Neural cell (in vitro differentiated cells): ENCODE measurements around the gene GNG4. TPM values are rescaled to one million over a fixed set of nuclear protein-coding genes. Genes with fewer than 3 reads are reported as not detected.
"Not testable (repeated sequence)": the region's sequence is repeated elsewhere in the genome, so short reads cannot be mapped to it uniquely, and the experiment has no call there.

Source experiments
- H2AFZ ChIP-seq: fragments of 200-600, 300-800 bp; sonication (generic), shearing (Covaris generic); 2 replicates; pipeline ENCODE4 v1.6.0; 2014; ENCODE audit warnings: low read depth, mild to moderate bottlenecking, antibody characterized with exemption, low read length, moderate library complexity
- H3F3A ChIP-seq: fragments of 200-600 bp; shearing (Covaris generic); 2 replicates; pipeline ENCODE4 v1.6.1; 2016; ENCODE audit warnings: mild to moderate bottlenecking, moderate library complexity, mixed read lengths, antibody characterized with exemption, low read length; ENCODE audit not compliant: insufficient read depth, poor library complexity, severe bottlenecking
- H3K27ac ChIP-seq: fragments of 200-600, 300-800 bp; sonication (generic), shearing (Covaris generic); 2 replicates; pipeline ENCODE4 v1.5.1; 2014; ENCODE audit warnings: mild to moderate bottlenecking, low read length, moderate library complexity
- H3K27me3 ChIP-seq: fragments of 300-800, 200-600 bp; sonication (generic), shearing (Covaris generic); 2 replicates; pipeline ENCODE4 v1.6.0; 2014; ENCODE audit warnings: mild to moderate bottlenecking, low read depth, low read length, moderate library complexity; ENCODE audit not compliant: insufficient read depth
- H3K36me3 ChIP-seq: fragments of 300-800, 200-600 bp; sonication (generic), shearing (Covaris generic); 2 replicates; pipeline ENCODE4 v1.5.1; 2014; ENCODE audit warnings: mild to moderate bottlenecking, antibody characterized with exemption, low read length, moderate library complexity; ENCODE audit not compliant: insufficient read depth
- H3K4me2 ChIP-seq: fragments of 300-800, 200-600 bp; sonication (generic), shearing (Covaris generic); 2 replicates; pipeline ENCODE4 v1.6.0; 2014; ENCODE audit warnings: mild to moderate bottlenecking, low read length
- H3K4me3 ChIP-seq: fragments of 300-800, 200-600 bp; sonication (generic), shearing (Covaris generic); 2 replicates; pipeline ENCODE4 v1.5.1; 2014; ENCODE audit warnings: mild to moderate bottlenecking, low read length, moderate library complexity
- H3K79me2 ChIP-seq: fragments of 200-600 bp; shearing (Covaris generic); replicated peaks from 2 replicates; pipeline ENCODE4 v1.6.0; 2014; ENCODE audit warnings: mild to moderate bottlenecking, low read length, moderate library complexity; ENCODE audit not compliant: insufficient read depth
- H3K9ac ChIP-seq: fragments of 300-800, 200-600 bp; sonication (generic), shearing (Covaris generic); 2 replicates; pipeline ENCODE4 v1.6.1; 2016; ENCODE audit warnings: mild to moderate bottlenecking, low read length, mixed read lengths
- H3K9me2 ChIP-seq: fragments of 200-600 bp; shearing (Covaris generic); 2 replicates; pipeline ENCODE4 v1.6.1; 2016; ENCODE audit warnings: mild to moderate bottlenecking, low read length, mixed read lengths; ENCODE audit not compliant: insufficient read depth
- H3K9me3 ChIP-seq: fragments of 200-600, 300-800 bp; sonication (generic), shearing (Covaris generic); 2 replicates; pipeline ENCODE4 v1.6.1; 2016; ENCODE audit warnings: mild to moderate bottlenecking, mixed run types, low read length, moderate library complexity, mixed read lengths
- H4K20me1 ChIP-seq: fragments of 200-600 bp; shearing (Covaris generic); 2 replicates; pipeline ENCODE4 v1.6.1; 2016; ENCODE audit warnings: mild to moderate bottlenecking, mixed run types; ENCODE audit not compliant: insufficient read depth
- CTCF ChIP-seq: fragments of 450-650 bp; IDR thresholded peaks from 2 replicates; pipeline ENCODE4 v1.5.1; 2014; ENCODE audit warnings: antibody characterized with exemption, mild to moderate bottlenecking, moderate library complexity; ENCODE audit not compliant: poor library complexity, severe bottlenecking
- EP300 ChIP-seq: fragments of 450-650 bp; conservative IDR thresholded peaks from 2 replicates; pipeline ENCODE4 v1.6.1; 2014; ENCODE audit warnings: antibody characterized with exemption, mild to moderate bottlenecking, moderate library complexity; ENCODE audit not compliant: poor library complexity, severe bottlenecking
- MXI1 ChIP-seq: fragments of 450-650 bp; conservative IDR thresholded peaks from 2 replicates; pipeline ENCODE4 v1.6.1; 2014; ENCODE audit warnings: antibody characterized with exemption, mild to moderate bottlenecking; ENCODE audit not compliant: poor library complexity, severe bottlenecking
- RAD21 ChIP-seq: fragments of 450-650 bp; conservative IDR thresholded peaks from 2 replicates; pipeline ENCODE4 v1.6.1; 2014; ENCODE audit warnings: antibody characterized with exemption, mild to moderate bottlenecking, moderate library complexity
- REST ChIP-seq: IDR thresholded peaks from 2 replicates; pipeline ENCODE4 v1.6.1; 2012; ENCODE audit warnings: borderline replicate concordance
- SMC3 ChIP-seq: fragments of 450-650 bp; conservative IDR thresholded peaks from 2 replicates; pipeline ENCODE4 v1.6.1; 2014; ENCODE audit warnings: antibody characterized with exemption, mild to moderate bottlenecking, moderate library complexity; ENCODE audit not compliant: poor library complexity
- TAF1 ChIP-seq: IDR thresholded peaks from 2 replicates; pipeline ENCODE4 v1.6.1; 2012; ENCODE audit warnings: low read depth
- polyA plus RNA-seq: library from polyadenylated mRNA; depleted of rRNA; stranded (reverse); fragments of >200 nt; gene quantifications from 2 replicates; pipeline ENCODE4 v1.2.3, GENCODE V29; 2014

GNG4 gene
- polyA plus RNA-seq, 1 donor from 2014 or later = 63.2 TPM

GRCh38 chr1:235624721-235625333 lies 24.8 kb downstream of the GNG4 start (continued):
- TF ChIP-seq SMC3 = no peak
- no peak for TF ChIP-seq TAF1
- no peak for TF ChIP-seq MXI1

- H3K27ac ChIP-seq = no peak overlapping the region
These were observed 26.4 kb downstream of the GNG4 start for GRCh38 chr1:235622936-235623779.

GRCh38 chr1:235619149-235619548 lies 30.4 kb downstream of the GNG4 start:
- H3K27ac ChIP-seq, H2AFZ ChIP-seq, H3K27me3 ChIP-seq, H3K9ac ChIP-seq, H3K9me2 ChIP-seq, H3K9me3 ChIP-seq, H3K79me2 ChIP-seq, H3K4me3 ChIP-seq, H3F3A ChIP-seq, H3K4me2 ChIP-seq, H3K36me3 ChIP-seq, H4K20me1 ChIP-seq: not testable (repeated sequence)

More at GRCh38 chr1:235622936-235623779, 26.4 kb downstream of the GNG4 start:
- no peak overlapping the region for H3K4me3 ChIP-seq
- H2AFZ ChIP-seq = no peak overlapping the region
- H3K9me3 ChIP-seq = no peaks in the 10 kb centered on the region
- H3K4me2 ChIP-seq = no peak overlapping the region
- no peaks in the 10 kb centered on the region for H3K79me2 ChIP-seq
- H3F3A ChIP-seq = no peaks in the 10 kb centered on the region
- no peaks in the 10 kb centered on the region for H4K20me1 ChIP-seq
- TF ChIP-seq REST (no peak), MXI1 (no peak)
- no peaks in the 10 kb centered on the region for H3K9me2 ChIP-seq
- no peaks in the 10 kb centered on the region for H3K36me3 ChIP-seq
- H3K27me3 ChIP-seq = no peaks in the 10 kb centered on the region
- no peak overlapping the region for H3K9ac ChIP-seq

GRCh38 chr1:235617808-235618207 lies 31.8 kb downstream of the GNG4 start:
- Histone ChIP-seq H2AFZ (no peak overlapping the region), H3K9me2 (no peaks in the 10 kb centered on the region), H3F3A (no peaks in the 10 kb centered on the region), H3K4me2 (no peak overlapping the region), H3K9ac (no peak overlapping the region), H3K4me3 (no peak overlapping the region), H3K27me3 (no peaks in the 10 kb centered on the region), H3K9me3 (no peaks in the 10 kb centered on the region), H3K27ac (no peak overlapping the region), H3K36me3 (no peaks in the 10 kb centered on the region), H4K20me1 (no peaks in the 10 kb centered on the region), H3K79me2 (no peaks in the 10 kb centered on the region)
- TF ChIP-seq REST = no peak
- TF ChIP-seq TAF1 = no peak
- TF ChIP-seq EP300 = no peak
- no peak for TF ChIP-seq CTCF
- TF ChIP-seq RAD21 = no peak
